Measurements from ENCODE around the gene PKNOX1.
"Not testable (repeated sequence)": the region's sequence is repeated elsewhere in the genome, so short reads cannot be mapped to it uniquely, and the experiment has no call there.

Gene PKNOX1

GRCh38 chr21:42973991-42974831 lies at the start of gene PKNOX1:
Gene PKNOX1, plus strand, starts transcription at chr21:42974562. Its CDS starts 29,820 bp downstream, at chr21:43004382.
- DNase-seq (ENCODE audit: low read depth), result peak; percentile 99

- DNase-seq (ENCODE audit: low read depth), result no peak
Observed at GRCh38 chr21:42925114-42925926, 49.0 kb upstream of the PKNOX1 start, which contains the start of gene ERVH48-1. Gene ERVH48-1, minus strand, starts transcription at chr21:42925630. Its CDS starts 6,624 bp downstream, at chr21:42919006.

GRCh38 chr21:42927474-42928200 lies 46.7 kb upstream of the PKNOX1 start:
- not testable (repeated sequence) for DNase-seq (ENCODE audit: low read depth)

- DNase-seq (ENCODE audit: low read depth), result no peak
Observed at GRCh38 chr21:42929969-42930368, 44.4 kb upstream of the PKNOX1 start.

- DNase-seq (ENCODE audit: low read depth), result no peak
Observed at GRCh38 chr21:42931560-42932235, 42.7 kb upstream of the PKNOX1 start.

GRCh38 chr21:42932378-42933136 lies 41.8 kb upstream of the PKNOX1 start:
- DNase-seq (ENCODE audit: low read depth), result not testable (repeated sequence)

GRCh38 chr21:42933137-42933970 lies 41.0 kb upstream of the PKNOX1 start:
- DNase-seq (ENCODE audit: low read depth), result not testable (repeated sequence)

GRCh38 chr21:42933973-42934372 lies 40.4 kb upstream of the PKNOX1 start:
- DNase-seq (ENCODE audit: low read depth), result not testable (repeated sequence)

- DNase-seq (ENCODE audit: low read depth), result not testable (repeated sequence)
Observed at GRCh38 chr21:42936360-42936759, 38.0 kb upstream of the PKNOX1 start.

GRCh38 chr21:42937034-42937940 lies 37.1 kb upstream of the PKNOX1 start:
- not testable (repeated sequence) for DNase-seq (ENCODE audit: low read depth)

GRCh38 chr21:42937960-42938605 lies 36.3 kb upstream of the PKNOX1 start:
- no peak for DNase-seq (ENCODE audit: low read depth)

- DNase-seq (ENCODE audit: low read depth), result not testable (repeated sequence)
Observed at GRCh38 chr21:42938606-42938995, 35.8 kb upstream of the PKNOX1 start.

- peak; percentile 92 for DNase-seq (ENCODE audit: low read depth)
Observed at GRCh38 chr21:42939582-42940413, 34.6 kb upstream of the PKNOX1 start.

GRCh38 chr21:42941696-42942085 lies 32.7 kb upstream of the PKNOX1 start:
- no peak for DNase-seq (ENCODE audit: low read depth)

- DNase-seq (ENCODE audit: low read depth), result no peak
Observed at GRCh38 chr21:42942244-42942643, 32.1 kb upstream of the PKNOX1 start.

- DNase-seq (ENCODE audit: low read depth), result not testable (repeated sequence)
Observed at GRCh38 chr21:42949094-42949755, 25.1 kb upstream of the PKNOX1 start.

- DNase-seq (ENCODE audit: low read depth), result not testable (repeated sequence)
Observed at GRCh38 chr21:42951193-42951592, 23.2 kb upstream of the PKNOX1 start.

Measured in ELR (cell line).